CD1c-positive myeloid dendritic cell (primary cell): Measurements from ENCODE around the gene PAX5.

ENCODE experiments used
- DNase-seq: peaks from one replicate; pipeline ENCODE4 v3.0.0-alpha.2; 2016; ENCODE audit errors: extremely low spot score

Gene PAX5

DNA sequence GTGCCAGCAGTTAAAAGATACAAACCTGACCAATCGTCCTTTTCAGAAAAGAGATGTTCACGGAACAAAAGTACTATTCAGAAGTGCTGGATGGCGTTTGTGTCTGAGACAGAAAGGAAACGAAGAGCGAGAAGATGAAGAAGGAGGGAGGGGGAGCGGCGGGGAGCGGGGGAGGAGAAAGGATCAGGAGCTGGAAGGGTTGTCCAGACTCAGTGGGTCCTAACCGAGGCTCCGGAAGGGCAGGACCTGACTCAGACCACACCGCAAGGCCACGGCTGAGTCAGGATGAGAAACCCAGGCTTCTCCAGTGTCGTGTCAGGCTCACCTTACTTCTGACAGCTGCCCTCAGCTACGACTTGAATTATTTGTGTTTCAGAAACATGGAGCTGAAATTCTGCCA, 46.2 kb downstream of the PAX5 start:
- no peak for DNase-seq

DNA sequence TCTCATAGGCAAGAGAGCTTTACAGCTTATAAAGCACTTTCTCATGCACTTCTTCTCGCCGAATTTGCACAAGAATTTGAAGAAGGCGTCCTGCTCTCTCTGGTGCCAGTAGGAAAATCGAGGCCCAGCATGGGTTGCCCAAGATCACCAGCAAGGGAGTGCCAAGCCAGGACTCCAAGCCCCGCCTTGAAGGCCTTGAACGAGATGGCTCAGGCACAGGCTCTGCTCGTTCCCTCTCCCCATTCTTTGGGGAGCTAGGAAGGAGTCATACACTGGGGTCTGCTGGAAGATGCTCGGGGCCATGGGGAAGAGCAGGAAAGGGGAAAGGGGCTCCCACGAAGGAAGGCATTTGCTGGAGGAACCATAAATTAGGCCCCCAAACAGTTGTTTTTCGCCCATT, 46.7 kb downstream of the PAX5 start:
- DNase-seq: no peak

GRCh38 chr9:36986468-36987408, 47.3 kb downstream of the PAX5 start:
- DNase-seq: no peak

- DNase-seq: no peak
These were observed 48.1 kb downstream of the PAX5 start for GRCh38 chr9:36985769-36986467.

- DNase-seq: no peak
These were observed 48.9 kb downstream of the PAX5 start for GRCh38 chr9:36985061-36985768.

GRCh38 chr9:36980148-36980974, 53.7 kb downstream of the PAX5 start:
- no peak for DNase-seq

DNA sequence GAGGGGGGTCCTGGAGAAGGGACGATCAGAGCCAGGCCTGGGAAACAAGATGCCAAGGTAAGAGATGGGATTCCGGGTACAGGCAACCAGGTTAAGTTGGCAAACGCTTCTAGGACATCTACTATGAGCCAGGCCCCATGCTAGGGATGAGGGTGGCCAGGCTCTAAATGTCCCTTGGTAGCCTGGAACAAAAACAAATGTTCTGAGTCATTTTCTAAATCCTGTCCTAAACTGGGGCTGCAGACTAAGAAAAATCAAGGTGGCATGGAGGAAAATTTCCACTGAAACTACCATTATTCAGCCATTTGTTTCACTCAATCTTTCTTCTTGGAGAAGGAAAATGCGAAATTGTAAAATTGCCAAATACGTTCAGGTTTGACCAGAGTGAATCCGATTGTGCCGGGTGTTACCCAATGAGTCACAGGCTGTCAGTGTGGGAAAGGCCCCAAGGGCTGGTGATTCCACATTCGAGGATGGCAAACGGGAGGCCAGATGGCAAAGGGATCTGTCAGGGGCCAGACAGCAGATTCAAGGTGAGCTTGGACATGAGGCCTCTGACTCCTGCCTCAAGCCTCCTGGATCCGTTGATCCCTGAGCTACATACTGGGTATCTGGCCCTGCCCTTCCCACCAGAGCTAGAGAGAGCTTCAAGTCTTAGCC, 57.6 kb downstream of the PAX5 start:
- no peak for DNase-seq

- DNase-seq: no peak
These were observed 59.3 kb downstream of the PAX5 start for GRCh38 chr9:36974731-36975130.

DNA sequence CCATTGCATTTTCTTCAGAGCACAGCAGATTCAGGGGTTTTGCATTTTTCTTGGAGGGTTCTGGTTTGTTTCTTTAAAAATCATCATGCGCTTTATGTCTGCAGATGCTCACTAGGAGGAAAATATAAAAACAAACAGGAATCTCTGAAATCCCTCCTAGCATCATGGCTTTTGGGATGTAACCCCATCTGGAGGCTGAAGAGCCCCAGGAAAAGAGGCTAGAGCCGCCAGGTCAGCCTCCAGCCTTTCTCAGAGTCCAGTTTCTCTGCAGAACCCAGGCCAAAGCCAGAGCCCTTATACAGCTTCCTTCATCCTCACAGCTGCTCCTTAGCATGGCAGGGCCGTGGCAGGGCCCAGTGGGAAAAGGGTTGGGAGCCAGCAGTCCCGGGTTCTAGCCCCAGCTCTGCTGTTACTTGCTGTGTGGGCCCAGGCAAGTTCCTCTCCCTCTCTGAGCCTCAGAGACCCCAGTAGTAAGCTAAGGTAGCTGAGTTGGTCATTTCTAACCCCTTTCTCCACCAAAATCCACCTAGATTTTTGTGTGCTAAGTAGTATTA, 62.1 kb downstream of the PAX5 start:
- DNase-seq: no peak

DNA sequence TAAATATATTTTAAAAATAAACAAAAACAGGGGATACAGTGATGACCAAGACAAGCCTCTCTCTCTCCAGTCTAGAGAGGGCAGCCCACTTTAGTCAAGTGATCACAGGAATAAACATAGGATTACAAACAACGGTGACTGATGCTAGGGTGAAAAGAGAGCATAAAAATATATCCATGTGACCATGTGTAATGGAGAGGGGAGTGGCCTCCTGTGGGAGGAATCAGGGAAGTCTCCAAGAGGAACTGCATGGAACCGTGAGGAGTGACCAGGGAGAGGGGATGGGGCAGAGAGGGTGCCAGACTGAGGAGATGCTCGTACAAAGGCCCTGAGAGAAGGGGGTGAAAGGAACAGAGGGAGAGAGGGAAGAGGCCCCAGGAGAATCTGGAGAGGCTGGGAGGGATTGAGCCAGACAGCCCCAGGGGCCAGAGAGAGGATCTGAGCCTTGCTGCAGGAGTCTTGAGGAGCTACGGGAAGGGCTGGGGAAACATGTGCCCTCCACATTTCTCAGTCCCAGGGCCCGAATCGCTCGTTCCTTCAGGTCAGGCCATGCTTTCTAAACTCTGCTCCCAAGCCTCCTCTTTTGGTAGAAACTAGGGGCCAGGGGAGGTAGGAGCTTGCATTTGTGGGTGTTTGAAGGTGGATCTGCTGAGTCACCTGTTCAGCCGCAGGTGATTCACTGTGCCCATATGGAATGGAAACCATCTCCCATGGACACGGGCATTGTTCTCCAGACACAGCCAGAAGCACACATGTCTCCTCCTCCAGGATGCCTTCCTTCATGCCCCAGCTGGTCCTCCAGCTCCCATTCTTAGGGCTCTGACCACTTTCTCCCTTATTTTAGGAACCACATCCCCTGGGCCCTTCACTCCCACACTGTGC, 63.8 kb downstream of the PAX5 start:
- DNase-seq: peak; percentile 5

DNA sequence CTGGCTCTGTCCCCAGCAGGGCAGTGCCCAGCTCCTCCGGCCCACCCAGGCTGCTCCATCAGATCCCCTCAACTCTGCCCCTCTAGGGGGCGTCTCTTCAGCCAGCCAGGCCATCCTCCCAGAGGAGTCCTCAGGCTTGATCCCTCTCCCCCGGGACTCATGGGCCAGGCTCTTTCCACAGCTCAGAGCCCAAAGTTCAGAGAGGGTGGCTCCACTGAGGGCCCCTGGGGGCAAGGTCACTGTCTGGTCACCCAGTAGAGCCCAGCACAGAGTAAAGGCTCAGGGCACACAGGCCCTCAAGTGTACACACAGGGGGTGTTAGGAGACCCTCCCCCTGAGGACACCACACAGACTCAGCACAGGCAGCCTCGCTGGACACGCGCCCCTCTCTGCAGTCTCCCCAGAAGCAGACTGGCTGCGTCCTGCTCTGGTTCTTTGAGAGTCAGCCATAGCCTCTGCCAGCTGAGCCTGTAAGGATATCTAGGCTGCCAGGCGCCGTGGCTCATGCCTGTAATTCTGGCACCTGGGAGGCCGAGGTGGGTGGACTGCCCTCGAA, 64.8 kb downstream of the PAX5 start:
- DNase-seq: no peak

GRCh38 chr9:36968574-36969215, 65.4 kb downstream of the PAX5 start:
- DNase-seq: no peak

GRCh38 chr9:36967997-36968396, 66.1 kb downstream of the PAX5 start:
- DNase-seq: no peak

DNA sequence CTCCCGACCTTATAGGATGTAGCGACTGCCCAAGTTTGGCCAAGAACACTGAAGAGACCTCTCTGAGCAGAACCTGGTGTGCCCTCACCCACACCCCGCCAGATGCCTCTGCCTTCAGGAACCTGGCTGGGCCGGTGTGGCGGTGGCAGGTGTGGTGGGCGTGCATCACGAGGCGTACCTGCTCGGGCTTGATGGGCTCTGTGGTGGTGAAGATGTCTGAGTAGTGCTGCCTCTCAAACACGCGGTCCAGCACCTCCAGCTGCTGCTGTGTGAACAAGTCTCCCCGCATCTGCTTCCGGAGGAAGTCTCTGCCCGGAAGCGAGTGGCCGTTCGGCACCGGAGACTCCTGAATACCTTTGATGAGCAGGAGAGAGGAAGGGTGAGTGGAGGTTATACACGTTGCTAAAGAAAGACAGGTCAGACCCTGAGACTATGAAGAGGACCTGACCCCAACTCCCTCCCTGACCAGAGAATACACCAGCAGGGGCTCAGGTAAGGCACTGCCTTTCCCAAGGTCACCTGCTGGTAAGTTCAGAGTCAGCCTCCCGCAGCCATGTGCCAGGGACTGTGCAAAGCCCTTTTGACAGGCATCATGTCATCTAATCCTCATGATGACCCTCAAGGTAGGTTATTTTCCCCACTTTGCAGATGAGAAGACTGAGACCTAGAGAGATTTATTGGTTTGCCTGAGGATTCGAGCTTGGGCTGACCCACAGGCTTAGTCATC, 67.5 kb downstream of the PAX5 start:
- DNase-seq: no peak

DNA sequence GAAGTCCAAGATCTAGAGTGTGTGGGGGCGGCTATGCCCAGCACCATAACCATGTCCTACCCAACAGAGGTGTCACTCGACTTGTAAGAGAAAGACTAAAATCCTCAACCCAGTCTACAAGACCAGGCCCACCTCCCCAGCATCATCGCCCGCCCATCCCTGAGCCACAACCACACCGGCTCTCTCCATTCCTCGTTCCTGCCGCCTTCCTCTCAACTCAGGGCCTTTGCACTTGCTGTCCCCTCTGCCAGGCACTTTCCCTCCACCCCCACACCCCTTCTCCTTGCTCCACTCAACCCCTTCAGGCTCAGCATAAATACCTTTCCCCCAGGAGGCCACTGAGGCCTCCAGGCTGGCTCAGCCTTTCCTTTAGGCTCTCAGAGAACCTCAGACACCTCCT, 69.3 kb downstream of the PAX5 start:
- DNase-seq: no peak

DNA sequence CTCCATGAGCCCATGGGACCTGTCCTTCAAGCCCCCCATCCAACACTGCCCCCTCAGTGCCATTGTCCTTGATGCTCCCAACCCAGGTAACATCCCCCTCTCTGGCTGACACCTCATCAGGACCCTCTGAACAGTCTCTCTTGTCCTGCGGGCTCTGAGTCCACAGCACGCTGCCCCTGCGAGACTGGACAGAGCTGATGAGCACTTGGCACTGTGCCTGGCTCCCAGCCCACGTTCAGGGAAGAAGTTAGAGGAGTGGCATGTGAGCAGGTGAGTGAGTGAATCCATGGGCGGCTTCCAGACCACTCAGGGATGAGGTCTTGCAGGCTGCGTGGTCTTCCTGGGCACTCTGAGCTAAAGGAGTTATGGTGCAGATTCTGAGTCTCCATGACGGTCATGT, 70.7 kb downstream of the PAX5 start:
- no peak for DNase-seq

GRCh38 chr9:36962691-36963090, 71.4 kb downstream of the PAX5 start:
- no peak for DNase-seq
